Left forelimb (tissue), 1 donor: ENCODE measurements around the gene AMOT.
"Not testable (repeated sequence)": the region's sequence is repeated elsewhere in the genome, so short reads cannot be mapped to it uniquely, and the experiment has no call there.

Experiments used
- DNase-seq: peaks from one replicate; pipeline ENCODE4 v3.0.0-alpha.2; 2018; ENCODE audit warnings: low spot score

AMOT gene

GRCh38 chrX:112840382-112841113, at the start of gene AMOT:
Gene AMOT, minus strand, starts transcription at chrX:112840831. Its CDS starts 17,705 bp downstream, at chrX:112823126.
- peak; percentile 85 for DNase-seq

GRCh38 chrX:112889400-112889799, 48.8 kb upstream of the AMOT start:
- no peak for DNase-seq

GRCh38 chrX:112888916-112889315, 48.3 kb upstream of the AMOT start:
- DNase-seq = no peak

GRCh38 chrX:112877771-112878173, 37.1 kb upstream of the AMOT start:
- no peak for DNase-seq

GRCh38 chrX:112874614-112875013, 34.0 kb upstream of the AMOT start:
- DNase-seq = no peak

GRCh38 chrX:112874175-112874574, 33.5 kb upstream of the AMOT start:
- DNase-seq = no peak

GRCh38 chrX:112868586-112868985, 28.0 kb upstream of the AMOT start:
- DNase-seq = no peak

GRCh38 chrX:112867570-112867969, 26.9 kb upstream of the AMOT start:
- no peak for DNase-seq

- no peak for DNase-seq
Measured at GRCh38 chrX:112866175-112866574, 25.5 kb upstream of the AMOT start.

GRCh38 chrX:112865464-112866025, 24.9 kb upstream of the AMOT start:
- DNase-seq = no peak

- DNase-seq = no peak
Measured at GRCh38 chrX:112863850-112864249, 23.2 kb upstream of the AMOT start.

- no peak for DNase-seq
Measured at GRCh38 chrX:112857478-112857878, 16.8 kb upstream of the AMOT start.

- not testable (repeated sequence) for DNase-seq
Measured at GRCh38 chrX:112854901-112855300, 14.3 kb upstream of the AMOT start.

- DNase-seq = no peak
Measured at GRCh38 chrX:112852851-112853250, 12.2 kb upstream of the AMOT start.

GRCh38 chrX:112851806-112852205, 11.2 kb upstream of the AMOT start:
- no peak for DNase-seq

GRCh38 chrX:112851161-112851779, 10.6 kb upstream of the AMOT start:
- no peak for DNase-seq

- DNase-seq = no peak
Measured at GRCh38 chrX:112849016-112849415, 8.4 kb upstream of the AMOT start.

GRCh38 chrX:112846782-112847181, 6.2 kb upstream of the AMOT start:
- DNase-seq = no peak

GRCh38 chrX:112846187-112846586, 5.6 kb upstream of the AMOT start:
- DNase-seq = peak; percentile 64

GRCh38 chrX:112844250-112844649, 3.6 kb upstream of the AMOT start:
- DNase-seq = no peak

GRCh38 chrX:112841820-112842157, 1.2 kb upstream of the AMOT start:
- no peak for DNase-seq

GRCh38 chrX:112841114-112841819, 636 bp upstream of the AMOT start:
- peak; percentile 87 for DNase-seq

GRCh38 chrX:112839856-112840255, 775 bp downstream of the AMOT start:
- DNase-seq = no peak
